ENCODE data around the gene HSPA12A.

Gene HSPA12A

GRCh38 chr10:116718058-116718457 lies 24.3 kb downstream of the HSPA12A start:
- no peak overlapping the region for H3K4me2 ChIP-seq (ENCODE audit: low read depth, low read length)
- H3K27me3 ChIP-seq (replicated peaks; ENCODE audit: insufficient read depth, low read length) = no peaks in the 10 kb centered on the region
- H3F3A ChIP-seq (ENCODE audit: insufficient read depth, low read length) = peaks cover 4% of the 10 kb centered on the region; the same call in 1 of the 2 replicates
- H3K4me1 ChIP-seq (ENCODE audit: low read length) = peaks cover 20% of the 10 kb centered on the region
- TF ChIP-seq EZH2 (optimal IDR thresholded peaks at IDR 0.05; ENCODE audit: low read depth, low read length) = no peak
- TF ChIP-seq EZH2phosphoT487 (IDR thresholded peaks at IDR 0.05; ENCODE audit: low read length) = no peak
- TF ChIP-seq CTCF (IDR thresholded peaks at IDR 0.05; ENCODE audit: low read length) = no peak
- no peaks in the 10 kb centered on the region for H3K36me3 ChIP-seq (replicated peaks; ENCODE audit: insufficient read depth, low read length)
- no peaks in the 10 kb centered on the region for H3K9me2 ChIP-seq (replicated peaks; ENCODE audit: insufficient read depth, low read length)
- H3K4me3 ChIP-seq (ENCODE audit: low read length) = no peak overlapping the region
- no peak overlapping the region for H3K27ac ChIP-seq (ENCODE audit: low read length)
- H3K79me2 ChIP-seq (ENCODE audit: low read length) = no peaks in the 10 kb centered on the region
- no peaks in the 10 kb centered on the region for H3K9me3 ChIP-seq (replicated peaks; ENCODE audit: insufficient read depth, low read length)
- no peaks in the 10 kb centered on the region for H4K20me1 ChIP-seq (ENCODE audit: insufficient read depth, low read length)
- H3K9ac ChIP-seq (ENCODE audit: low read length) = no peak overlapping the region
- no peak for DNase-seq
- no peak overlapping the region for H2AFZ ChIP-seq (ENCODE audit: low read length)

- DNase-seq = no peak
- H4K20me1 ChIP-seq (ENCODE audit: insufficient read depth, low read length) = no peaks in the 10 kb centered on the region
- H3K36me3 ChIP-seq (replicated peaks; ENCODE audit: insufficient read depth, low read length) = no peaks in the 10 kb centered on the region
- peaks cover 4% of the 10 kb centered on the region; the same call in 1 of the 2 replicates for H3F3A ChIP-seq (ENCODE audit: insufficient read depth, low read length)
- H3K4me3 ChIP-seq (ENCODE audit: low read length) = no peak overlapping the region
- H3K79me2 ChIP-seq (ENCODE audit: low read length) = no peaks in the 10 kb centered on the region
- no peaks in the 10 kb centered on the region for H3K9me3 ChIP-seq (replicated peaks; ENCODE audit: insufficient read depth, low read length)
- TF ChIP-seq EZH2phosphoT487 (IDR thresholded peaks at IDR 0.05; ENCODE audit: low read length) (no peak), CTCF (IDR thresholded peaks at IDR 0.05; ENCODE audit: low read length) (no peak), EZH2 (optimal IDR thresholded peaks at IDR 0.05; ENCODE audit: low read depth, low read length) (no peak)
- no peaks in the 10 kb centered on the region for H3K27me3 ChIP-seq (replicated peaks; ENCODE audit: insufficient read depth, low read length)
- H3K4me1 ChIP-seq (ENCODE audit: low read length) = peaks cover 18% of the 10 kb centered on the region
- no peaks in the 10 kb centered on the region for H3K9me2 ChIP-seq (replicated peaks; ENCODE audit: insufficient read depth, low read length)
- no peak overlapping the region for H3K4me2 ChIP-seq (ENCODE audit: low read depth, low read length)
- H3K9ac ChIP-seq (ENCODE audit: low read length) = no peak overlapping the region
- no peak overlapping the region for H2AFZ ChIP-seq (ENCODE audit: low read length)
- no peak overlapping the region for H3K27ac ChIP-seq (ENCODE audit: low read length)
Measured at GRCh38 chr10:116716381-116716780, 26.0 kb downstream of the HSPA12A start.

- no peak for DNase-seq
- Histone ChIP-seq H4K20me1 (ENCODE audit: insufficient read depth, low read length) (no peaks in the 10 kb centered on the region), H3K9ac (ENCODE audit: low read length) (no peak overlapping the region), H3K36me3 (replicated peaks; ENCODE audit: insufficient read depth, low read length) (no peaks in the 10 kb centered on the region), H3K4me1 (ENCODE audit: low read length) (peaks cover 14% of the 10 kb centered on the region), H3K4me3 (ENCODE audit: low read length) (no peak overlapping the region), H3K4me2 (ENCODE audit: low read depth, low read length) (no peak overlapping the region), H3K9me3 (replicated peaks; ENCODE audit: insufficient read depth, low read length) (no peaks in the 10 kb centered on the region), H2AFZ (ENCODE audit: low read length) (no peak overlapping the region), H3K27me3 (replicated peaks; ENCODE audit: insufficient read depth, low read length) (no peaks in the 10 kb centered on the region), H3K27ac (ENCODE audit: low read length) (no peak overlapping the region), H3K79me2 (ENCODE audit: low read length) (no peaks in the 10 kb centered on the region), H3K9me2 (replicated peaks; ENCODE audit: insufficient read depth, low read length) (no peaks in the 10 kb centered on the region), H3F3A (ENCODE audit: insufficient read depth, low read length) (peaks cover 4% of the 10 kb centered on the region; the same call in 1 of the 2 replicates)
- TF ChIP-seq CTCF (IDR thresholded peaks at IDR 0.05; ENCODE audit: low read length) = no peak
- TF ChIP-seq EZH2phosphoT487 (IDR thresholded peaks at IDR 0.05; ENCODE audit: low read length) = no peak
- TF ChIP-seq EZH2 (optimal IDR thresholded peaks at IDR 0.05; ENCODE audit: low read depth, low read length) = no peak
Measured at GRCh38 chr10:116715839-116716377, 26.5 kb downstream of the HSPA12A start.

Data from MM.1S (cell line).